Frontal cortex (tissue), 1 donor: ENCODE measurements around the gene RGS18. TPM values are rescaled to one million over a fixed set of nuclear protein-coding genes. Genes with fewer than 3 reads are reported as not detected.

ENCODE experiments used
- total RNA-seq: library from RNA; depleted of rRNA; stranded (reverse); fragments of >200 nt; gene quantifications from one replicate; pipeline ENCODE4 v1.2.3, GENCODE V29; 2014

Gene RGS18
- total RNA-seq, 1 donor from 2014 or later: 0.41 TPM

Other genes starting within 250 kb of the RGS18 start
- under 0.01 TPM for gene RGS21, start 158.5 kb downstream of the RGS18 start, total RNA-seq